NCI-H1417 treated with DMSO at 0.1 percent for 48 hours (cell line): ENCODE results near the gene HUWE1.
"Not testable (repeated sequence)": the region's sequence is repeated elsewhere in the genome, so short reads cannot be mapped to it uniquely, and the experiment has no call there.

Experiments
- DNase-seq: peaks from one replicate; lab custom pipeline; 2025; lab: John Stamatoyannopoulos, UW

HUWE1 gene

GRCh38 chrX:53605004-53605403 lies 81.5 kb downstream of the HUWE1 start:
- DNase-seq: no peak

DNA sequence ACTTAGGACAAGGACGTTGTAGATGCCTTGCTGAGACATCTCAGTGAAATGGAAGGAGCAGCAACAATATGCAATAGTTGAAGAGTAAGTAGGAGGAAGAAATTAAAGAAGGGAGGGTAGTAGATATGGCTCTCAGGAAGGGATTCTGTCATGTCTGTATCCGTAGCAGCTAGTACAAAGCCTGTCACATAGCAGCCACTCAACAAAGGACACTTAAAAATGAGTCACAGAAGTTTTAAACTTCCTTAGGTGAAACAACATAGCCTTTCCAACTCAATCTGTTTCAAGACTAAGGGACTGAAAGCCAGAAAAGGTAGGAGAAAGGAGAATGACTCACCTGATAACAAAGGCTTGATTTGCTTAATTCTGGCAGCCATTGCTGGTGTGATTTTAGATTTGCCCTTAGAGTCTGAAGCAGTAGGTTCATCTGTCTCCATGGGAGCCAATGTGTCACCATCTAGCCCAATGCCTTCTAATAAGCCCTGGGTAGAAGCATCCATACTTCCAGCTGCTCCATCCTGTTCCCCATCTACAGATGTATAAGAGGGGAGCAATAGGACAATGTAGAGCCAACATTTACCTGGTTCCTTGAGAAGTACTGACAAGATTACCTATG lies 86.6 kb downstream of the HUWE1 start:
- no peak for DNase-seq

- no peak for DNase-seq
Observed at GRCh38 chrX:53598169-53598568, 88.3 kb downstream of the HUWE1 start.

DNA sequence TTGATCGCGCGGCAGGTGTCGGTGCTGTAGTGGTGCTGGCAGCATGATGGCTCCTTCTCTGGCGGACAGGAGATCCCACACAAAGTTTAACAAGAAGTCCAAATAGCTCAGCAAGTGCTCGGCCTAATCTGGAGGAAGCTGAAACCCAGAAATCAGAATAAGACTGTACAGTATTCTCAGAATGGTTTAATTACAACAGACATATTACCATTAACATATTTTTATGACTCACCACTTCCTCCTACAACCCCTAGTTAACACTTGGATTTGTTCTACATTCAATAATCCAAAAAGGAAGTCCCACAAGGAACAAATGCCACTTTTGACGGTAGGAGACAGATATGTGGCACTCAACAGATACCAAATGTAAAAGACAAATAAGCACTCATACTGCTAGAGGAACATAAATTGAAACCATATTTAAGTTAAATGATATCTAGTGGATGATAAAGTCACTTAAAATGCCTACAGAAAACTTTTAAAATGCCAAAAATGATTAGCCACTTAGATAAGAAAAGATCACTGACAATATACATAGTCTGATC lies 91.2 kb downstream of the HUWE1 start:
- DNase-seq: no peak

DNA sequence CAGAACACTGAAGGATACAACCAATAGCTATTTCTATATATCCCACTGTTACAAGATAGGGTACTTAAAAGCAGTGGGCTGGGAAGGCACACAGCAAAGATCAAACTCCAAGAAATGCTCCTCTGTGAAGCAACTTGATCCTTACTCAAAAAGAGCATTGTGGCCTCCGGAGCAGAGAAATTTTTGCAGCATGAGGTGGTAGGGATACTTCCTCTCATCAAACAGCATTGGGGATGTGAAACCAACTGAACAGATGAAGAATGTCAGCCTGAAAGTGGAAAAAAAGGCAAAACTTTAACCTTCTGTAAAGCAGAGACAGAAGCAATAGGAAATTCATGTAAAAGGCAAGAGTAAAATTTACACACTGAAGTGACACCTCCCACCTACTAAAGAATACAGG lies 92.2 kb downstream of the HUWE1 start:
- no peak for DNase-seq

GRCh38 chrX:53587795-53588420 lies 98.6 kb downstream of the HUWE1 start:
- no peak for DNase-seq

GRCh38 chrX:53584891-53585290 lies 101.6 kb downstream of the HUWE1 start:
- DNase-seq: no peak

DNA sequence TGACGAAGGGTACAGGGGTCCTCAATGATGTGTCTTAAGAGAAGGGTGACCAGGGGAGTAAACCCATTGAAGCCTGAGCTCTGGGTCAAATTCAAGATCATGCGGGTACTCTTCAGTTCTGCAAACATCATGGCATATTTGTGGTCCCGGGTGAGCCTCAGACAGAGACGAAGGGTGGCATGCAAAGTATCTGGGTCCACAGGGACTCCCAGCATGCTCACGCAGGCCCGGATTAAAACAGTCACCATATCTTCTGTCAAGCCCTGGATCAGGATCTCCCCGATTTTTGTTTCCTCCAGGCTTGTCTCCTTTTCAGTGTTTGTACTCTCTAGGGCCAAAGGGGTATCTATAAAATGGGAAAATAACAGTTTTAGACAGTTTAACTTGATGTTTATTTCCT lies 102.9 kb downstream of the HUWE1 start:
- no peak for DNase-seq

DNA sequence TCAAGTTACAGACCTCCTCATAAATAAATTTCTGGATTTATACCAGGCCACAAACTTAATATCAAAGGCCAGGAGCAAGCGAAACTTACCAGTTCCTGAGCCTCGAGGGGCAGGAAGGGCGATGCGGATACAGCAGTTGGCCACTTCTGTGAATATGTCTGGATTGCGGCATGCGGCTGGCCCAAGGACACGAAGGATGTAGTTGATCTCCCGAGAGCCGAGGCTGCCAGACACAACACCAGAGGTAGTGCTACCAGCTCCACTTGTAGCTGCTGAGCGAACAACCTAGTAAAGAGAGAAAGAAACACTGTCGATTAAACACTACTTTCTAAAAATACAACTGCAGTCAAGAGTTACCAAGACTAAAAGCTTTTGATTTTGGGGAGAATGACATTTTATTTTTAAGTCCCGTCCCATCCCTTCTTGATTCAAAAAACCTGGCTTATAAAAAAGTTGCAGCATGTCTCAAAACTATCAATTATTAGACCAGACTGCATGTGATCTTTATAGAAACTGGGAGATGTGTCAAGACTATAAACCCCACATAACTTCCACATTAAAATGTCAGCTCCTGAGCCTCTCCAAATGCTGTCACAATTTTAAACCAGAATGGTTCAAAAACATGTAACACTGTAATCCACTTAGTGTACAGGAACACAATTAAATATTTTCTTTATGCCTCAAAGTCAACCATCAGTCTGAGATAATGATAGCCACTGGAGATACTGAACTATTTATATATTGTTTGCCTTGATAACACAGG lies 105.6 kb downstream of the HUWE1 start:
- DNase-seq: no peak

DNA sequence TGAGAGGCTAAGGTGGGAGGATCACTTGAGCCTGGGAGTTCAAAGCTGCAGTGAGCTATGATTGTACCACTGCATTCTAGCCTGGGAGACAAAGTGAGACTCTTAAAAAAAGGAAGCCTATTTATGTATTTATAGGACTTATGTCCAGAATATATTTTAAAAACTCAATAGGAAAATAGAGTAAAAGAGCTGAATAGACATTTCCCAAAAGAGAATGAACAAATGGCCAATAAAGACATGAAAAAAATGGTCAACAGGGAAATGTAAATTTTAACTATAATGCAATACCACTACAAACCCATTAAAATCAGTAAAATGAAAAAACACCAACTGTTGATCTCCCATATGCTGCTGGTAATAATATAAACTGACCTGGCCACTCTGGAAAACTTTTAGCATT lies 115.0 kb downstream of the HUWE1 start:
- DNase-seq: no peak

DNA sequence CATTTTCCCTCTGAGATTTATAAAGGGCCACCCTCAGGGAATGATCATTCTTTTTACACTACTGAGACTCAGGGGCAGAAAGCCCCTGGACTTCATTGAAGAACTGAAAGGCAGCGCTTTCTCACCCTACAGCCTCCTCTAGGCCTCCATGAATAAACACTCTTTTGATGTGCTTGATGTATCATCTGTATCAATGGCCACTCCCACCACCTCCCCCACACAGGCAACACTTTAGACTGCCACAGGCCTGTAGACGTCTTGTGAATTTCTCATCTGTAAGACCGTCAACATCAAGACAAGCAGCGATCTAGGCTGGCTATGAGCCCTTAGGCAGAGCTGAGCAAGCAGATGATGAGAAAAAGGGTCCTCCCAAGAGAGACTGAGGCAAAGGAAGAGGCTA lies 123.2 kb downstream of the HUWE1 start:
- DNase-seq: no peak

GRCh38 chrX:53561912-53562311 lies 124.6 kb downstream of the HUWE1 start:
- no peak for DNase-seq

DNA sequence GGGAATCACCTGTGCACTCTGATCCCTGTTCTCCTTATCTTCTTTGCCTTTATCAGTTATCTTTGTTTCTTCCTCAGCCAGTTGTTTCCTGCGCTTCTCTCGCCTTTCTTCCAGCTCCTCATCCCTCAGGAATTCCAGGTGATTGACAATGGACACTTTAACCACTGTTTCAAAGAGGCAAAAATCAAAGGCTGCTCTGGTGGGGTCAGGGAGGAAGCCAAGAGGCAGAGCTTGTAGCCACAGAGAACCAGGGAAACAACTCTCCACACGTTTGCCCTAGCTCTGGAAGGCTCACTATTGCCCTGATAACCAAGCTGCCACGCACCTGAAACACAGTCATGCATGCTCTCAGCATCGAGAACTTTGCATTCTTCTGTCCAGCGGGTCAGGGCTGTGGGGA lies 127.9 kb downstream of the HUWE1 start:
- no peak for DNase-seq

GRCh38 chrX:53556868-53557267 lies 129.7 kb downstream of the HUWE1 start:
- no peak for DNase-seq

GRCh38 chrX:53550756-53551463 lies 135.6 kb downstream of the HUWE1 start:
- no peak for DNase-seq

DNA sequence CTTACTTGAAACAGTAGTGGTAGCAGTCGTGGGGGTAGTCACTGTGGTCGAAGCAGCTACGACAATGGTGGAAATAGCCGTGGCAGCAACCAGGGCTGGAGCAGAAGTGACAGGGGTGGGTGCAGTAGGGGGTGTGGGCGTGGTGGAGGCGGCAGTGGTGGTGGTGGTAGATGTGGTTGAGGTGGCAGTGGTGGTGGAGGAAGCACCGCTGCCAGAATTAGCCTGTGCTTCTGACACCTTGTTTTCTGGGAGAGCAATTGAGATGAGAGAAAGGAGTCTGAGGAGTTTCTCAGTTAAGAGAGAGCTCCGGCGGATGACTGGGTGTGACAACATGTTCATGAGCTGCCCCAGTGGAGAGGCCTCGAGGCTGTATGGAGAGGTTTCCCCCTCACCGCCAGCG lies 138.9 kb downstream of the HUWE1 start:
- DNase-seq: no peak

DNA sequence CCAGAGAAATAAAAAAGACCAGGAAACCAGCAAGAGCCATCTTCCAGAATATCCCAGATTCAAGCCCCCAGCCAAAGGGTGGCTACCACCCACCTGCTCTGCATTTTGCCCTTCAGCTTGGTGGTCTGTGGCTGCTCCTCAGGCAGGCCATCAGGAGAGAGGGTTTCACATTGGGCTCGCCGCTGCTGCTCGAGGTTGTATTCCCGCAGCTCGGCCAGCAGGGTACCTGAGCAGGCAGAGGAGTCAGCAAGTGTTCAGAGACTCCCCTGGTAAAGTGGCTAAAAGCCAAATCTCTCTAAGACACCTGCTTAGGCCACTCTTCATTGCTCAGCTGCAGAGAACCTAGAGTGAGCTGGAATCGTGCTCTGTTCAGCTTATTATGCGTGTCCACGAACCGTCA lies 141.6 kb downstream of the HUWE1 start:
- no peak for DNase-seq

GRCh38 chrX:53538781-53539180 lies 147.7 kb downstream of the HUWE1 start:
- no peak for DNase-seq

DNA sequence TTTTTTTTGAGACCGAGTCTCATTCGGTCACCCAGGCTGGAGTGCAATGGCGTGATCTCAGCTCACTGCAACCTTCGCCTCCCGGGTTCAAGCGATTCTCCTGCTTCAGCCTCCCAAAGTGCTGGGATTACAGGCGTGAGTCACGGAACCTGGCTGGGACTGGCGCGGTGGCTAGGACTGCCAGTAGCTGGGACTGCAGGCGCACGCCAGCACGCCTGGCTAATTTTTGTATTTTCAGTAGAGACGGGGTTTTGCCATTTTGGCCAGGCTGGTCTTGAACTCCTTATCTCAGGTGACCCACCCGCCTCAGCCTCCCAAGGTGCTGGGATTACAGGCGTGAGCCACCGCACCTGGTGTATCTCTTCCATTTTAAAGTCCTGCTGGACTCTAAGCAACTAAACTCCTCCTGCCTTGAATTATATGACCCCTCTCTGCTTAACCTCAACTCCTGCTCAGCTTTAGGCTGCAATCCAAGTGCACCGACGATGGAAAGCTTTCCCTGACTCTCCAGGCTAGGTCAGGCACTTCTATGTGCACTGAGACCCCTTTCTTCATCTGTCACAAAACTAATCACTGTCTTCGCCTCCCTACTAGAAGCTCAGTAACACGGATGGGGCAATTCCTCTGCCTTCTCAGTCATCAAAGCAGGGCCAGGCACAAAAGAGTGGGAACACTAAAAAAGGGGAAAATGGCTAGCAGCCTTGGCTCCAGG lies 155.1 kb downstream of the HUWE1 start:
- DNase-seq: not testable (repeated sequence)

- DNase-seq: no peak
Observed at GRCh38 chrX:53526999-53527398, 159.5 kb downstream of the HUWE1 start.

DNA sequence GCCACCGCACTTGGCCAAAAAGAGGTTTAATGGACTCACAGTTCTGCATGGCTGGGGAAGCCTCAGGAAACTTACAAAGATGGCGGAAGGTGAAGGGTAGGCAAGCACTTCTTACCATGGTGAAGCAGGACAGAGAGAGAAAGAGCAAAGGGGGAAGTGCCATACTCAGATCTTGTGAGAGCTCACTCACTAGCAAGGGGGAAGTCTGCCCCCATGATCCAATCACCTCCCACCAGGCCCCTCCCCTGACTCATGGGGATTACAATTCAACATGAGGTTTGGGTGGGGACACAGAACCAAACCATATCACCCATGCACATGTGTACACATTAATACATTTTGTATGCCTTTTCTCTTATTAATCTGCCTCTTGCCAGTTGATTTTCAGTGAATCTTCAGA lies 175.2 kb downstream of the HUWE1 start:
- no peak for DNase-seq

GRCh38 chrX:53504035-53504434 lies 182.5 kb downstream of the HUWE1 start:
- not testable (repeated sequence) for DNase-seq
